ENCODE data around the gene TUBA1B. TPM values are rescaled to one million over a fixed set of nuclear protein-coding genes. Genes with fewer than 3 reads are reported as not detected.

TUBA1B gene
- total and polyA plus RNA-seq, 2 of the 13 experiments (the other 11 are each of a cell fraction or from before 2014, with no cell fraction given) = 1,275 to 1,353 TPM

DNA sequence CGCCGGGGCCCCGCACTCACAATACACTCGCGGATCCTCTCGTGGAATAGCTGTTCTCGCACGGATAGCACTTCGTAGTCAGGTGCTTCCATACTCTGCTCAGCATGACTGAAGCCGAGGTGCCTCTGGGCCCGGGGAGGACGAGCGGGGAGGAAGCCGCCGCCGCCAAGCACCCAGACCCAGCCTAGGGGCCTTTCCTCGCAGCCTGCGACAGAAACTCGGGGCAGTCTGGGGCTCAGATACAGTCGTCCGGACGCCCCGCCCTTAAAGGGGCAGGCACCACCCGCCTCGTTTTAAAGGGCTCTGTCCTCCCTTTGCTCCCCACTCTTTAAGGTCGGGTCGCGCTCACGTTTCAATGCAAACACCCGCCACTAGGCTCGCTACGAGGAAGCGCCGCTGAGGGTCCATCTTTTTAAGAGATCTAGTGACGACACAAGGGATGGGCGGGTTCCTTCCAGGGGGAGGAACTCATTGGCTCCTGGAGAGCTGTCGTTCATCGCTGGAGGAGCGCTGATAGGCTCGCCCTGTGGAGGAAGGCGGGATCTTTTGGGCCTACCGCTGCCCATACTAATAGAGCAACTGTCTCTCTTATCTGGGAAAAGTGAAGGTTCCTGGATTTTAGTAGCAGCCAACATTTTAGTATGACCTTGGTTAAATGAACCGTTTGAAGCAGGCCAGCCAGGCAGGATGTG lies 20.6 kb downstream of the TUBA1B start, which contains the start of gene LMBR1L (continued):
- TF ChIP-seq, protein P1, sequence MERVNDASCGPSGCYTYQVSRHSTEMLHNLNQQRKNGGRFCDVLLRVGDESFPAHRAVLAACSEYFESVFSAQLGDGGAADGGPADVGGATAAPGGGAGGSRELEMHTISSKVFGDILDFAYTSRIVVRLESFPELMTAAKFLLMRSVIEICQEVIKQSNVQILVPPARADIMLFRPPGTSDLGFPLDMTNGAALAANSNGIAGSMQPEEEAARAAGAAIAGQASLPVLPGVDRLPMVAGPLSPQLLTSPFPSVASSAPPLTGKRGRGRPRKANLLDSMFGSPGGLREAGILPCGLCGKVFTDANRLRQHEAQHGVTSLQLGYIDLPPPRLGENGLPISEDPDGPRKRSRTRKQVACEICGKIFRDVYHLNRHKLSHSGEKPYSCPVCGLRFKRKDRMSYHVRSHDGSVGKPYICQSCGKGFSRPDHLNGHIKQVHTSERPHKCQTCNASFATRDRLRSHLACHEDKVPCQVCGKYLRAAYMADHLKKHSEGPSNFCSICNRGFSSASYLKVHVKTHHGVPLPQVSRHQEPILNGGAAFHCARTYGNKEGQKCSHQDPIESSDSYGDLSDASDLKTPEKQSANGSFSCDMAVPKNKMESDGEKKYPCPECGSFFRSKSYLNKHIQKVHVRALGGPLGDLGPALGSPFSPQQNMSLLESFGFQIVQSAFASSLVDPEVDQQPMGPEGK (CRISPR knock-in tag; IDR thresholded peaks at IDR 0.05) = peak; percentile 65; the same call in 1 of the 2 replicates
- TF ChIP-seq RBAK (CRISPR knock-in tag; IDR thresholded peaks at IDR 0.05) (no peak), KDM4B (CRISPR knock-in tag; IDR thresholded peaks at IDR 0.05) (0 out of 2 replicates have a peak, but pooled peaks have one; percentile 19), HMG20A (CRISPR knock-in tag; IDR thresholded peaks at IDR 0.05; ENCODE audit: borderline replicate concordance) (no peak), NR2F6 (IDR thresholded peaks at IDR 0.05) (no peak), NR2F6 (CRISPR knock-in tag; IDR thresholded peaks at IDR 0.05) (no peak), GPN1 (CRISPR knock-in tag; IDR thresholded peaks at IDR 0.05; ENCODE audit: borderline replicate concordance) (no peak), FOXK2 (IDR thresholded peaks at IDR 0.05) (no peak), ZBTB3 (CRISPR knock-in tag; IDR thresholded peaks at IDR 0.05; ENCODE audit: borderline replicate concordance, low read depth) (no peak), ZNF382 (CRISPR knock-in tag; IDR thresholded peaks at IDR 0.05; ENCODE audit: borderline replicate concordance) (no peak), SMAD9 (CRISPR knock-in tag; IDR thresholded peaks at IDR 0.05) (no peak), KDM5A (IDR thresholded peaks at IDR 0.05; ENCODE audit: borderline replicate concordance, low read length) (no peak; the same call in 1 of the 2 replicates), ZNF232 (CRISPR knock-in tag; IDR thresholded peaks at IDR 0.05; ENCODE audit: borderline replicate concordance) (peak; percentile 92; the same call in 1 of the 2 replicates), NFIB (CRISPR knock-in tag; IDR thresholded peaks at IDR 0.05; ENCODE audit: borderline replicate concordance) (no peak)
- TF ChIP-seq, protein P2, sequence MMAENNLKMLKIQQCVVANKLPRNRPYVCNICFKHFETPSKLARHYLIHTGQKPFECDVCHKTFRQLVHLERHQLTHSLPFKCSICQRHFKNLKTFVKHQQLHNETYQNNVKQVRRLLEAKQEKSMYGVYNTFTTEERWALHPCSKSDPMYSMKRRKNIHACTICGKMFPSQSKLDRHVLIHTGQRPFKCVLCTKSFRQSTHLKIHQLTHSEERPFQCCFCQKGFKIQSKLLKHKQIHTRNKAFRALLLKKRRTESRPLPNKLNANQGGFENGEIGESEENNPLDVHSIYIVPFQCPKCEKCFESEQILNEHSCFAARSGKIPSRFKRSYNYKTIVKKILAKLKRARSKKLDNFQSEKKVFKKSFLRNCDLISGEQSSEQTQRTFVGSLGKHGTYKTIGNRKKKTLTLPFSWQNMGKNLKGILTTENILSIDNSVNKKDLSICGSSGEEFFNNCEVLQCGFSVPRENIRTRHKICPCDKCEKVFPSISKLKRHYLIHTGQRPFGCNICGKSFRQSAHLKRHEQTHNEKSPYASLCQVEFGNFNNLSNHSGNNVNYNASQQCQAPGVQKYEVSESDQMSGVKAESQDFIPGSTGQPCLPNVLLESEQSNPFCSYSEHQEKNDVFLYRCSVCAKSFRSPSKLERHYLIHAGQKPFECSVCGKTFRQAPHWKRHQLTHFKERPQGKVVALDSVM (CRISPR knock-in tag; IDR thresholded peaks at IDR 0.05) = 0 out of 2 replicates have a peak, but pooled peaks have one; percentile 49
- TF ChIP-seq, protein P3, sequence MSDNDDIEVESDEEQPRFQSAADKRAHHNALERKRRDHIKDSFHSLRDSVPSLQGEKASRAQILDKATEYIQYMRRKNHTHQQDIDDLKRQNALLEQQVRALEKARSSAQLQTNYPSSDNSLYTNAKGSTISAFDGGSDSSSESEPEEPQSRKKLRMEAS (IDR thresholded peaks at IDR 0.05) = peak; percentile 61
- TF ChIP-seq, protein P4, sequence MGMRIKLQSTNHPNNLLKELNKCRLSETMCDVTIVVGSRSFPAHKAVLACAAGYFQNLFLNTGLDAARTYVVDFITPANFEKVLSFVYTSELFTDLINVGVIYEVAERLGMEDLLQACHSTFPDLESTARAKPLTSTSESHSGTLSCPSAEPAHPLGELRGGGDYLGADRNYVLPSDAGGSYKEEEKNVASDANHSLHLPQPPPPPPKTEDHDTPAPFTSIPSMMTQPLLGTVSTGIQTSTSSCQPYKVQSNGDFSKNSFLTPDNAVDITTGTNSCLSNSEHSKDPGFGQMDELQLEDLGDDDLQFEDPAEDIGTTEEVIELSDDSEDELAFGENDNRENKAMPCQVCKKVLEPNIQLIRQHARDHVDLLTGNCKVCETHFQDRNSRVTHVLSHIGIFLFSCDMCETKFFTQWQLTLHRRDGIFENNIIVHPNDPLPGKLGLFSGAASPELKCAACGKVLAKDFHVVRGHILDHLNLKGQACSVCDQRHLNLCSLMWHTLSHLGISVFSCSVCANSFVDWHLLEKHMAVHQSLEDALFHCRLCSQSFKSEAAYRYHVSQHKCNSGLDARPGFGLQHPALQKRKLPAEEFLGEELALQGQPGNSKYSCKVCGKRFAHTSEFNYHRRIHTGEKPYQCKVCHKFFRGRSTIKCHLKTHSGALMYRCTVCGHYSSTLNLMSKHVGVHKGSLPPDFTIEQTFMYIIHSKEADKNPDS (CRISPR knock-in tag; IDR thresholded peaks at IDR 0.05) = no peak
- TF ChIP-seq, protein P5, sequence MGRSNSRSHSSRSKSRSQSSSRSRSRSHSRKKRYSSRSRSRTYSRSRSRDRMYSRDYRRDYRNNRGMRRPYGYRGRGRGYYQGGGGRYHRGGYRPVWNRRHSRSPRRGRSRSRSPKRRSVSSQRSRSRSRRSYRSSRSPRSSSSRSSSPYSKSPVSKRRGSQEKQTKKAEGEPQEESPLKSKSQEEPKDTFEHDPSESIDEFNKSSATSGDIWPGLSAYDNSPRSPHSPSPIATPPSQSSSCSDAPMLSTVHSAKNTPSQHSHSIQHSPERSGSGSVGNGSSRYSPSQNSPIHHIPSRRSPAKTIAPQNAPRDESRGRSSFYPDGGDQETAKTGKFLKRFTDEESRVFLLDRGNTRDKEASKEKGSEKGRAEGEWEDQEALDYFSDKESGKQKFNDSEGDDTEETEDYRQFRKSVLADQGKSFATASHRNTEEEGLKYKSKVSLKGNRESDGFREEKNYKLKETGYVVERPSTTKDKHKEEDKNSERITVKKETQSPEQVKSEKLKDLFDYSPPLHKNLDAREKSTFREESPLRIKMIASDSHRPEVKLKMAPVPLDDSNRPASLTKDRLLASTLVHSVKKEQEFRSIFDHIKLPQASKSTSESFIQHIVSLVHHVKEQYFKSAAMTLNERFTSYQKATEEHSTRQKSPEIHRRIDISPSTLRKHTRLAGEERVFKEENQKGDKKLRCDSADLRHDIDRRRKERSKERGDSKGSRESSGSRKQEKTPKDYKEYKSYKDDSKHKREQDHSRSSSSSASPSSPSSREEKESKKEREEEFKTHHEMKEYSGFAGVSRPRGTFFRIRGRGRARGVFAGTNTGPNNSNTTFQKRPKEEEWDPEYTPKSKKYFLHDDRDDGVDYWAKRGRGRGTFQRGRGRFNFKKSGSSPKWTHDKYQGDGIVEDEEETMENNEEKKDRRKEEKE (IDR thresholded peaks at IDR 0.05) = no peak
